GM13977 (cell line): ENCODE results near the gene CREBBP.

Source experiments
- DNase-seq: peaks from one replicate; pipeline ENCODE4 v3.0.0; 2012; ENCODE audit warnings: low spot score
- CTCF ChIP-seq: IDR thresholded peaks from 2 replicates; pipeline ENCODE4 v1.5.1; 2012; ENCODE audit warnings: mild to moderate bottlenecking, control low read depth; ENCODE audit not compliant: insufficient read depth; ENCODE audit errors: extremely low read depth, missing control alignments
- in situ Hi-C: fragments of 300-500 bp; cut with MboI; formaldehyde crosslinking; loops from one replicate; pipeline ENCODE4 v1.12.0; 2022; ENCODE audit warnings: low sequenced_read_pairs, low pct_unique_long_range_greater_than_20kb, mixed read lengths, inconsistent platforms; ENCODE audit not compliant: unreplicated experiment

The CREBBP gene

GRCh38 chr16:3874794-3875692, 5.5 kb downstream of the CREBBP start:
- TF ChIP-seq CTCF: no peak
- in situ Hi-C loops: loop anchor here (25.0 kb wide), 1 partner anchor 188 kb away; no protein-coding TSS in a partner anchor
- DNase-seq: no peak

GRCh38 chr16:3874242-3874641, 6.3 kb downstream of the CREBBP start:
- no peak for DNase-seq
- TF ChIP-seq CTCF: no peak
- in situ Hi-C loops: no loop called here

GRCh38 chr16:3873482-3874173, 6.9 kb downstream of the CREBBP start:
- in situ Hi-C loops: no loop called here
- no peak for TF ChIP-seq CTCF
- no peak for DNase-seq

- DNase-seq: no peak
- in situ Hi-C loops: no loop called here
- no peak for TF ChIP-seq CTCF
Measured at GRCh38 chr16:3872216-3872895, 8.2 kb downstream of the CREBBP start.

- in situ Hi-C loops: no loop called here
- DNase-seq: no peak
- TF ChIP-seq CTCF: no peak
Measured at GRCh38 chr16:3868967-3869366, 11.5 kb downstream of the CREBBP start.

- in situ Hi-C loops: no loop called here
- no peak for DNase-seq
- TF ChIP-seq CTCF: no peak
Measured at GRCh38 chr16:3868556-3868955, 12.0 kb downstream of the CREBBP start.
